Measurements from ENCODE around the gene ADARB1. TPM values are rescaled to one million over a fixed set of nuclear protein-coding genes. Genes with fewer than 3 reads are reported as not detected.

ADARB1 gene
- total and polyA plus RNA-seq, 2 of the 8 experiments (the other 6 are each of a cell fraction or from before 2014, with no cell fraction given), result 4.7 to 14.9 TPM

GRCh38 chr21:45099571-45099970 is 25.2 kb downstream of the ADARB1 start:
- H3K23ac ChIP-seq (ENCODE audit: insufficient read length), result no peak overlapping the region
- H3K23me2 ChIP-seq (ENCODE audit: low read depth, low read length), result no peaks in the 10 kb centered on the region; the same call in 1 of the 2 replicates
- DNase-seq (ENCODE audit: low read depth in 1 of 2, low spot score in 2 of 2) (no peak), FAIRE-seq (no peak)
- H2BK15ac ChIP-seq (ENCODE audit: low read length), result no peak overlapping the region
- H3K27me3 ChIP-seq (replicated peaks in 1 of 4; ENCODE audit: control insufficient read depth in 3 of 4, extremely low read depth in 1 of 4, insufficient read depth in 3 of 4, low read length in 3 of 4), result no peaks in the 10 kb centered on the region
- no peak overlapping the region for H2AFZ ChIP-seq (ENCODE audit: low read length)
- H3K9ac ChIP-seq (replicated peaks in 1 of 4; ENCODE audit: extremely low read depth in 1 of 4, low read depth in 3 of 4, low read length in 3 of 4), result no peak overlapping the region
- no peak overlapping the region for H2BK12ac ChIP-seq (ENCODE audit: low read depth, low read length)
- no peaks in the 10 kb centered on the region; a peak in 1 of 7 replicates for H3K4me1 ChIP-seq (replicated peaks in 1 of 4; ENCODE audit: control insufficient read depth in 3 of 4, insufficient read depth in 4 of 4, low read length in 3 of 4)
- 85% methylated on average over 3 of the region's 3 CpGs; no CpG with 5 or more reads in 1 of the 2 experiments for WGBS, 2 experiments (ENCODE audit: extremely low coverage in 1 of 2, insufficient coverage in 1 of 2, insufficient read length in 1 of 2, insufficient replicate concordance in 2 of 2, low coverage in 1 of 2, low lambda C conversion rate in 2 of 2, missing lambda C conversion rate in 1 of 2)
- H3K27ac ChIP-seq (ENCODE audit: low read depth, low read length), result no peak overlapping the region
- POLR2A ChIA-PET (ENCODE audit: partially characterized antibody), result interaction anchor here (1.6 kb wide), 1 partner anchor 14 kb away, joined by 3 read pairs; no protein-coding TSS in a partner anchor
- CTCF ChIA-PET (ENCODE audit: partially characterized antibody), result interaction anchor here (0.7 to 9.5 kb wide), 19 partner anchors 10 to 1442 kb away, joined by 3 to 99 read pairs (median 6); no protein-coding TSS in a partner anchor
- H3K4me2 ChIP-seq (ENCODE audit: insufficient read depth in 1 of 2, low read depth in 2 of 2, low read length in 2 of 2), result no peak overlapping the region
- no peak overlapping the region for H2BK20ac ChIP-seq (ENCODE audit: low read length)
- H3K14ac ChIP-seq (ENCODE audit: insufficient read length), result no peak overlapping the region
- no peak overlapping the region for H2BK5ac ChIP-seq (ENCODE audit: low read depth, low read length)
- no peak overlapping the region for H3K18ac ChIP-seq (ENCODE audit: extremely low read depth, low read length)
- no peak overlapping the region for H2BK120ac ChIP-seq (replicated peaks; ENCODE audit: low read depth, low read length)
- no peak overlapping the region for H4K8ac ChIP-seq (ENCODE audit: extremely low read depth, insufficient read depth, low read length)
- no peak overlapping the region for H3K56ac ChIP-seq (replicated peaks; ENCODE audit: insufficient read length, low read depth, low read length)
- no peak overlapping the region for H3K4me3 ChIP-seq (ENCODE audit: extremely low read depth in 1 of 4, insufficient read depth in 2 of 4, low read depth in 3 of 4, low read length in 4 of 4)
- H3K79me1 ChIP-seq (ENCODE audit: low read depth, low read length), result peaks cover 6% of the 10 kb centered on the region; the same call in 1 of the 2 replicates
- H4K5ac ChIP-seq (ENCODE audit: insufficient read length, low read depth, low read length), result no peak overlapping the region
- no peaks in the 10 kb centered on the region for H3K79me2 ChIP-seq (ENCODE audit: control insufficient read depth in 1 of 2, insufficient read depth in 2 of 2, low read length in 2 of 2)
- no peak overlapping the region for H2AK5ac ChIP-seq (ENCODE audit: low read depth, low read length)
- peaks cover 0 to 6% of the 10 kb centered on the region in 2 experiments for H4K20me1 ChIP-seq (replicated peaks in 1 of 2; ENCODE audit: control insufficient read depth in 1 of 2, insufficient read depth in 2 of 2, low read length in 2 of 2)
- H3K36me3 ChIP-seq (ENCODE audit: control insufficient read depth in 2 of 4, insufficient read depth in 4 of 4, low read length in 3 of 4), result no peaks in the 10 kb centered on the region
- H3K4ac ChIP-seq (replicated peaks; ENCODE audit: insufficient read length, low read depth, low read length), result no peak overlapping the region
- H3K9me3 ChIP-seq (ENCODE audit: insufficient read depth in 2 of 2, low read depth in 1 of 2, low read length in 1 of 2), result no peaks in the 10 kb centered on the region
- no peak overlapping the region for H4K91ac ChIP-seq (replicated peaks; ENCODE audit: insufficient read length, low read length)
- TF ChIP-seq JUN (IDR thresholded peaks at IDR 0.05; ENCODE audit: low read depth, low read length) (no peak), SIN3A (conservative IDR thresholded peaks at IDR 0.05 in 1 of 2, IDR thresholded peaks at IDR 0.05 in 1 of 2; ENCODE audit: low read depth in 1 of 2, low read length in 2 of 2) (no peak), CHD2 (IDR thresholded peaks at IDR 0.05; ENCODE audit: low read length) (no peak), CTBP2 (IDR thresholded peaks at IDR 0.05; ENCODE audit: borderline replicate concordance, insufficient read depth, insufficient read length, low read length) (no peak), CREB1 (IDR thresholded peaks at IDR 0.05) (no peak), SP4 (IDR thresholded peaks at IDR 0.05; ENCODE audit: low read length) (no peak), KDM4A (IDR thresholded peaks at IDR 0.05; ENCODE audit: low read depth, low read length, severe bottlenecking) (no peak), HDAC2 (IDR thresholded peaks at IDR 0.05; ENCODE audit: borderline replicate concordance in 1 of 2, low read depth in 2 of 2, low read length in 2 of 2) (no peak), RNF2 (IDR thresholded peaks at IDR 0.05; ENCODE audit: borderline replicate concordance, low read depth, low read length, missing control alignments, poor library complexity, severe bottlenecking) (no peak), POLR2AphosphoS5 (IDR thresholded peaks at IDR 0.05; ENCODE audit: low read depth, low read length) (no peak), BCL11A (IDR thresholded peaks at IDR 0.05; ENCODE audit: low read depth in 2 of 2, low read length in 2 of 2) (no peak), RBBP5 (IDR thresholded peaks at IDR 0.05; ENCODE audit: borderline replicate concordance, low read depth, low read length) (no peak), BRCA1 (IDR thresholded peaks at IDR 0.05; ENCODE audit: low read depth, low read length) (no peak)

Measured in H1 (cell line).